H1 (cell line): ENCODE data around the gene LOXL1. TPM values are rescaled to one million over a fixed set of nuclear protein-coding genes. Genes with fewer than 3 reads are reported as not detected.

Experiments used
- CTCF ChIA-PET: fragments of 300-600 bp; sonication (Branson Sonifier 250); formaldehyde crosslinking; loops from one replicate; lab custom pipeline; 2021; ENCODE audit not compliant: partially characterized antibody; lab: Charles Lee
- POLR2A ChIA-PET: fragments of 300-600 bp; sonication (Branson Sonifier 250); formaldehyde crosslinking; loops from one replicate; lab custom pipeline; 2021; ENCODE audit warnings: inconsistent platforms; ENCODE audit not compliant: partially characterized antibody; lab: Charles Lee
- DNase-seq, 2 experiments: peaks; one replicate each; pipeline versions ENCODE4 v3.0.0 to v3.0.0-alpha.2; 2010 to 2022; ENCODE audit warnings: low spot score in 2 of 2, low read depth in 1 of 2, mixed read lengths in 1 of 2
- FAIRE-seq: peaks from 2 replicates; lab custom pipeline; 2011; peaks lifted over from hg19 to GRCh38; lab: Jason Lieb, UNC
- H2AFZ ChIP-seq: 2 replicates; pipeline ENCODE4 v1.8.1; 2012; ENCODE audit warnings: low read length, inconsistent platforms
- H2AK5ac ChIP-seq: 2 replicates; pipeline ENCODE4 v1.6.1; 2013; ENCODE audit warnings: low read depth, low read length
- H2BK120ac ChIP-seq: replicated peaks from 2 replicates; pipeline ENCODE3; 2013; ENCODE audit warnings: low read depth, low read length, inconsistent platforms
- H2BK12ac ChIP-seq: 2 replicates; pipeline ENCODE4 v1.6.1; 2013; ENCODE audit warnings: low read depth, low read length
- H2BK15ac ChIP-seq: 2 replicates; pipeline ENCODE4 v1.6.1; 2013; ENCODE audit warnings: low read length
- H2BK20ac ChIP-seq: 2 replicates; pipeline ENCODE4 v1.6.1; 2013; ENCODE audit warnings: low read length
- H2BK5ac ChIP-seq: 2 replicates; pipeline ENCODE4 v1.6.1; 2013; ENCODE audit warnings: low read depth, low read length
- H3K14ac ChIP-seq: 2 replicates; pipeline ENCODE4 v1.6.1; 2013; ENCODE audit warnings: inconsistent platforms; ENCODE audit not compliant: insufficient read length
- H3K18ac ChIP-seq: 2 replicates; pipeline ENCODE4 v1.6.1; 2013; ENCODE audit warnings: low read length; ENCODE audit errors: extremely low read depth
- H3K23ac ChIP-seq: 2 replicates; pipeline ENCODE4 v1.6.1; 2013; ENCODE audit warnings: inconsistent platforms; ENCODE audit not compliant: insufficient read length
- H3K23me2 ChIP-seq: 2 replicates; pipeline ENCODE4 v1.6.1; 2013; ENCODE audit warnings: low read depth, low read length
- H3K27ac ChIP-seq: 2 replicates; pipeline ENCODE4 v1.6.1; 2011; ENCODE audit warnings: low read depth, low read length, inconsistent platforms
- H3K27me3 ChIP-seq, 4 experiments: replicated peaks in 1 of 4; 1 replicate in 1 of 4; 2 replicates in 3 of 4; pipeline versions ENCODE4 v1.6.1 to v1.8.1; 2011 to 2013; ENCODE audit warnings: low read length in 3 of 4, mild to moderate bottlenecking in 3 of 4, inconsistent platforms in 2 of 4, mixed read lengths in 2 of 4, moderate library complexity in 1 of 4; ENCODE audit not compliant: control insufficient read depth in 3 of 4, insufficient read depth in 3 of 4; ENCODE audit errors: extremely low read depth in 1 of 4
- H3K36me3 ChIP-seq, 4 experiments: 2 replicates each; pipeline versions ENCODE4 v1.6.1 to v1.8.1; 2011 to 2013; ENCODE audit warnings: mild to moderate bottlenecking in 4 of 4, low read length in 3 of 4, moderate library complexity in 2 of 4, control low read depth in 1 of 4, inconsistent platforms in 1 of 4; ENCODE audit not compliant: insufficient read depth in 4 of 4, control insufficient read depth in 2 of 4
- H3K4ac ChIP-seq: replicated peaks from 2 replicates; pipeline ENCODE3; 2013; ENCODE audit warnings: low read length, low read depth, mixed read lengths, inconsistent platforms; ENCODE audit not compliant: insufficient read length
- H3K4me1 ChIP-seq, 4 experiments: replicated peaks in 1 of 4; 1 replicate in 1 of 4; 2 replicates in 3 of 4; pipeline versions ENCODE4 v1.6.1 to v1.8.1; 2011 to 2013; ENCODE audit warnings: low read length in 3 of 4, inconsistent platforms in 2 of 4, mixed read lengths in 1 of 4; ENCODE audit not compliant: insufficient read depth in 4 of 4, control insufficient read depth in 3 of 4
- H3K4me2 ChIP-seq, 2 experiments: 2 replicates each; pipeline versions ENCODE4 v1.6.1 to v1.8.1; 2011 to 2013; ENCODE audit warnings: low read depth in 2 of 2, low read length in 2 of 2, control low read depth in 1 of 2, inconsistent platforms in 1 of 2, mild to moderate bottlenecking in 1 of 2; ENCODE audit not compliant: insufficient read depth in 1 of 2
- H3K4me3 ChIP-seq, 4 experiments: fragments of 200-600, 300-600 bp in 1 of 4; sonication (generic), shearing (Covaris generic), sonication (Bioruptor Twin) in 1 of 4; 2 replicates each; pipeline versions ENCODE4 v1.5.1 to v1.8.1; 2011 to 2016; ENCODE audit warnings: low read length in 4 of 4, low read depth in 3 of 4, control low read depth in 2 of 4, inconsistent platforms in 2 of 4, mild to moderate bottlenecking in 2 of 4, mixed read lengths in 1 of 4, moderate library complexity in 1 of 4; ENCODE audit not compliant: insufficient read depth in 2 of 4; ENCODE audit errors: extremely low read depth in 1 of 4
- H3K56ac ChIP-seq: replicated peaks from 2 replicates; pipeline ENCODE3; 2013; ENCODE audit warnings: low read depth, mild to moderate bottlenecking, mixed read lengths, low read length, inconsistent platforms; ENCODE audit not compliant: insufficient read length
- H3K79me1 ChIP-seq: 2 replicates; pipeline ENCODE4 v1.6.1; 2013; ENCODE audit warnings: low read depth, low read length, control low read depth
- H3K79me2 ChIP-seq, 2 experiments: 2 replicates each; pipeline versions ENCODE4 v1.6.1 to v1.8.1; 2012 to 2013; ENCODE audit warnings: low read length in 2 of 2, mild to moderate bottlenecking in 2 of 2, inconsistent platforms in 1 of 2; ENCODE audit not compliant: insufficient read depth in 2 of 2, control insufficient read depth in 1 of 2
- H3K9ac ChIP-seq, 4 experiments: replicated peaks in 1 of 4; 1 replicate in 1 of 4; 2 replicates in 3 of 4; pipeline versions ENCODE4 v1.6.1 to v1.8.1; 2011 to 2013; ENCODE audit warnings: low read depth in 3 of 4, low read length in 3 of 4, control low read depth in 2 of 4, mild to moderate bottlenecking in 2 of 4, moderate library complexity in 2 of 4, inconsistent platforms in 1 of 4; ENCODE audit errors: extremely low read depth in 1 of 4
- H3K9me3 ChIP-seq, 2 experiments: 2 replicates each; pipeline versions ENCODE4 v1.6.1 to v1.8.1; 2012 to 2013; ENCODE audit warnings: mild to moderate bottlenecking in 2 of 2, moderate library complexity in 2 of 2, control low read depth in 1 of 2, inconsistent platforms in 1 of 2, low read depth in 1 of 2, low read length in 1 of 2, mixed read lengths in 1 of 2; ENCODE audit not compliant: insufficient read depth in 2 of 2
- H4K20me1 ChIP-seq, 2 experiments: replicated peaks in 1 of 2; 2 replicates each; pipeline versions ENCODE3 to v1.8.1; 2011 to 2013; ENCODE audit warnings: inconsistent platforms in 2 of 2, low read length in 2 of 2, mild to moderate bottlenecking in 1 of 2; ENCODE audit not compliant: insufficient read depth in 2 of 2, control insufficient read depth in 1 of 2
- H4K5ac ChIP-seq: 2 replicates; pipeline ENCODE4 v1.6.1; 2013; ENCODE audit warnings: low read length, low read depth, mixed read lengths, inconsistent platforms; ENCODE audit not compliant: insufficient read length
- H4K8ac ChIP-seq: 2 replicates; pipeline ENCODE4 v1.8.0; 2013; ENCODE audit warnings: mild to moderate bottlenecking, moderate library complexity, low read length, inconsistent platforms; ENCODE audit not compliant: insufficient read depth; ENCODE audit errors: extremely low read depth
- H4K91ac ChIP-seq: replicated peaks from 2 replicates; pipeline ENCODE3; 2013; ENCODE audit warnings: low read length, mixed read lengths, inconsistent platforms; ENCODE audit not compliant: insufficient read length
- GTF2F1 ChIP-seq: IDR thresholded peaks from 2 replicates; pipeline ENCODE4 v1.6.1; 2012; ENCODE audit warnings: low read depth, low read length, improper control_type of control experiment, borderline replicate concordance
- WGBS, 2 experiments: shearing (Covaris generic) in 1 of 2; methylation state at CpG; one replicate each; pipeline versions ENCODE4 v1.1.6 to v1.1.7; 2013 to 2015; ENCODE audit warnings: low lambda C conversion rate in 2 of 2, mixed read lengths in 2 of 2, inconsistent platforms in 1 of 2, low coverage in 1 of 2, missing lambda C conversion rate in 1 of 2; ENCODE audit not compliant: insufficient replicate concordance in 2 of 2, insufficient coverage in 1 of 2, insufficient read length in 1 of 2; ENCODE audit errors: extremely low coverage in 1 of 2, missing lambda C conversion rate in 1 of 2; 5-methylcytosine and 5-hydroxymethylcytosine counted together
- polyA plus RNA-seq, 7 experiments: library from polyadenylated mRNA; depleted of rRNA in 3 of 7; stranded (reverse) in 5 of 7; unstranded in 2 of 7; fragments of >200 nt in 5 of 7; fragments of 200-250 nt in 2 of 7; gene quantifications; 1 replicate in 5 of 7; 2 replicates in 1 of 7; 4 replicates in 1 of 7; pipeline versions ENCODE4 v1.2.1 to v1.2.3, GENCODE V29; 2011 to 2013; ENCODE audit warnings: missing spikeins in 2 of 7, mixed read lengths in 2 of 7
- total RNA-seq: library from RNA; stranded (reverse); fragmentation: NEBNext Ultra II Directional; extraction: Animal tissue kit (Norgen Biotek cat#: 25700); gene quantifications from 2 replicates; pipeline ENCODE4 v1.2.1, GENCODE V29; 2021

LOXL1 gene
- total and polyA plus RNA-seq, 2 of the 8 experiments (the other 6 are each of a cell fraction or from before 2014, with no cell fraction given): 8.1 to 14.4 TPM

DNA sequence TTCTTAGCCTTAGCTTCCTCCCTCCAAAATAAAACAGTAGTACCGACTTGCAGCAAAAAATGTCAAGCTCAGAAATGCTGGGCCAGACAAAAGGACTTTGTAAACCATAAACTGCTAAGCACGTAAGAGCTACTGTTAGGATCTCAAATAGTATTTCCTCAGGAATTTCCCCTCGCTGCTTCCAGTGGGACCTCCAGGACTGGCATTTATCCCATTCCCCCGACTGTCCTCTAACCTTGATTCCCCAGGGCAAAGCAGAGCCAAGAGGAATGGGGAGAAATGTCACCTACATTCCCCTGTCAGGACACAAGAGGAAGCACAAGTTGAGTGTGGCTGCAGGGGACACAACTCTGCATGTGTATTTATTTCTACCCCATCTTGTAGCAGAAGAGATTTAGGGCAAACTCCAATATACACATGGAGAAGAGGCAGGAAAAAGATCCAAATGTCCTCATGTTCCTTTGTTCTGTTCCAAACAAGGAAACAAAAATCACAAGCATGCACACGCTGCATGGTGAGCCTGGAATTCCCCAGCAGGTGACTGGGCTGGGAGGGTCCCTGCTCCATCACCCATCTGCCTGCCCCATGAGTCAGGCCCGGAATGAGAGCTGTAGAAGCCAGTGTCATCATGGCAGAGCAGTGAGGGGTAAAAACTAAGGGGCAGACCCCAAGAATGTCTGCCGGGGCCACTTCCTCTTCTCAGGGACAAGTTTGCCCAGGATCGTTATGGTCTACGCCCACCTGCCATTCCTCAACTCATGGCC lies 61.6 kb downstream of the LOXL1 start:
- Histone ChIP-seq H3K56ac (no peak overlapping the region), H2AFZ (no peak overlapping the region), H3K9me3 (no peaks in the 10 kb centered on the region), H4K8ac (no peak overlapping the region), H3K27me3 (peaks cover 0 to 4% (median 0%) of the 10 kb centered on the region in 4 experiments; a peak in 1 of 7 replicates), H3K79me2 (no peaks in the 10 kb centered on the region), H4K91ac (no peak overlapping the region), H3K4me3 (no peak overlapping the region), H3K36me3 (no peaks in the 10 kb centered on the region), H3K23me2 (peaks cover 2% of the 10 kb centered on the region; the same call in 1 of the 2 replicates), H4K20me1 (peaks cover 0 to 3% of the 10 kb centered on the region in 2 experiments), H2BK15ac (no peak overlapping the region), H3K18ac (no peak overlapping the region), H3K14ac (no peak overlapping the region), H3K23ac (no peak overlapping the region), H3K4ac (no peak overlapping the region), H2BK120ac (no peak overlapping the region), H3K4me1 (peaks cover 0 to 3% (median 0%) of the 10 kb centered on the region in 4 experiments; a peak in 2 of 7 replicates), H3K4me2 (no peak overlapping the region), H3K27ac (no peak overlapping the region), H2BK5ac (no peak overlapping the region), H3K79me1 (no peaks in the 10 kb centered on the region), H4K5ac (no peak overlapping the region), H3K9ac (peak overlapping the region in 1 of 4 experiments; percentile 18; a peak in 1 of 7 replicates), H2BK12ac (no peak overlapping the region), H2BK20ac (no peak overlapping the region), H2AK5ac (no peak overlapping the region)
- DNase-seq: no peak
- ChIA-PET CTCF (interaction anchor here (0.7 to 11.4 kb wide), 8 partner anchors 14 to 333 kb away, joined by 3 to 167 read pairs (median 3); no protein-coding TSS in a partner anchor), POLR2A (no interaction called here)
- 82% methylated on average over 9 of the region's 9 CpGs; no CpG with 5 or more reads in 1 of the 2 experiments for WGBS, 2 experiments
- FAIRE-seq: no peak
- no peak for TF ChIP-seq GTF2F1
